NCI-H345 (cell line): Measurements from ENCODE around the gene SLC25A25.

Experiments used
- DNase-seq: peaks from one replicate; lab custom pipeline; 2025; lab: John Stamatoyannopoulos, UW

SLC25A25 gene

DNA sequence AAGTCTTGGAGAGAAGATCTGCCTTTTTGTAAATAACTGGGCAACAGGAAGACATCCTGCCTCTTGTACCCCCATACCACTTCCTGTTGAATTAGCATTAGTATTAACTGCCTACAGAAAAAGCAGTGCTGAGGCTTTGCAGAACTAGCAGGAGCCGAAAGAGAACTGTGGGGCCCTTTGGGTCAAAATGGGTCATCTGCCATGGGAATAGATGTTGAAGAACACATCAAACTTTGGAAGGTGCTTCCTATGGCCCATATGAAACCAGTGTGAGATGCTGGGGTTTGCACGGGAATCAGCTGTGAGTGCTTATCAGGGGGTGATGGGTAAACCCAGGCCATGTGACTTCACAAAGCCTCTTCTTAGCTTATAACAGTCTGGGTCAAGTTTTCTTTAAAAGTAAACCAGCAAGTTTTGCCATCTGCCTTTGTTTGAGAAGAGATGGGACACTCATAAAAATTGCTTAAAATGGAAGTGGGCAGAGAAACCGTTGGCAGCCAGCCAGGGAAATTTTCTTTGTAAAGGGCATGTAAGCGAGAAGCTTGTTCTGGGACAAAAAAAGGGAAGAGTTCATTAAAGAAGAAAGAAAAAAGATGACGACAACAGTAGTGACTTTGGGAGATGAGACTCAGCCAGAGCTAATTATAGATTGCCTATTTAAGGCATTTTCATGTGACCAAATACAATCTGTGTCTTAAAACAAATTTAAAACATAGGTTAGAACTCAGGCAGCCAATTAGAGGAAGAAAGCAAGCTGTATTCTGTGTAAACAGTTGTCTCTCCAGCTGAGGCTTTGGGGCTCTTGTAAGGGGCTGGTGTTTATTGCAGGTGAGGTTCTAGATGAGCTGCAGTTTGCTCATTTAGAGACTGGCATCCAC lies 4.4 kb downstream of the SLC25A25 start:
- DNase-seq = peak; percentile 69

DNA sequence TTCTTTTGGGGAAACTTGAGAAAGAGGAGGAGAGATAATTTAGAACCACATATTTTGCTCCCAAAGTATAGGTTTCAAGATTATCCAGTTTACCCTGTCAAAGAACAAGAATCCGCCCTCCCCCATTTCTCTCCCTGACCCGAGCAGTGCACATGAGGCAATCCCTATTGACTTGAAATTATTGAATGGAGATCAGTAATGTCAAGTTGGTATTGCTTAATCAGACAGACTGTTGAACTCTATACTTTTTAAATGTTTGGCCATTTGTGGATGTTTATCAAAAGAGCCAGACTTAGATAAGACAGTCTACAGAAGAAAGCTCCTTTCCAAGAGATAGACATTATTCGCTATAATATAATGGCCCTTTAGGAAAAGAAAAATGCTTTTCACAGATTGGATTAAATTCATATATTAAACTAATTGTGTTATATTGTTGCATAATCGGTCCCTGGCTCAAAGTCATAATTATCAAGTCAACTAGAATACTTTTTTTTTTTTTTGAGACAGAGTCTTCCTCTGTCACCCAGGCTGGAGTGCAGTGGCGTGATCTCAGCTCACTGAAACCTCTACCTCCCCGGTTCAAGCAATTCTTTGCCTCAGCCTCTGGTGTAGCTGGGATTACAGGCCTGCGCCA lies 5.3 kb downstream of the SLC25A25 start:
- DNase-seq = no peak

DNA sequence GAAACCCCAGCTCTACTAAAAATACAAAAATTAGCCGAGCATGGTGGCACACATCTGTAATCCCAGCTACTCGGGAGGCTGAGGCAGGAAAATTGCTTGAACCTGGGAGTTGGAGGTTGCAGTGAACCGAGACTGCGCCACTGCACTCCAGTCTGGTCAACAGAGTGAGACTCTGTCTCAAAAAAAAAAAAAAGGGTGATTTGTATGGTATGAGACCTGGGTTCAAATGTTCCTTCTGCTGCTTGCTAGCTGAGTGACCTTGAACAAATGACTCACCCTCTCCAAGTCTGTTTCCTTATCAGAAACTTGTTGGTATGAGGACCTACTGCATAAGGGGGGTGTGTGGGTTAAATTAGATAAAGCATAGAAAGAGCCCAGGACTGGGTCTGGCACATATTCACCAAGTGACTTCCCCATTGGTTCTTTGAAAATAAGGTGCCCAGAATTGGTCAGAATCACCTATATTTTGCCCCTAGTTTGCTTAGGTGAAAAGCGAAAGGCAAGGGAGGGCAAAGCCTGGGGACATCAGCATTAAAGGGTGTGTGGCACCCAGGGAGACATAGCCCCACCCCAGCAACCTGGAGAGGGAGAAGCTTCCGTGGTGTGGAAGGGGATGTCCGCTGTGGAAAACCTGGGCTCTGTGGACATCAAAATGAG lies 9.9 kb downstream of the SLC25A25 start:
- no peak for DNase-seq

DNA sequence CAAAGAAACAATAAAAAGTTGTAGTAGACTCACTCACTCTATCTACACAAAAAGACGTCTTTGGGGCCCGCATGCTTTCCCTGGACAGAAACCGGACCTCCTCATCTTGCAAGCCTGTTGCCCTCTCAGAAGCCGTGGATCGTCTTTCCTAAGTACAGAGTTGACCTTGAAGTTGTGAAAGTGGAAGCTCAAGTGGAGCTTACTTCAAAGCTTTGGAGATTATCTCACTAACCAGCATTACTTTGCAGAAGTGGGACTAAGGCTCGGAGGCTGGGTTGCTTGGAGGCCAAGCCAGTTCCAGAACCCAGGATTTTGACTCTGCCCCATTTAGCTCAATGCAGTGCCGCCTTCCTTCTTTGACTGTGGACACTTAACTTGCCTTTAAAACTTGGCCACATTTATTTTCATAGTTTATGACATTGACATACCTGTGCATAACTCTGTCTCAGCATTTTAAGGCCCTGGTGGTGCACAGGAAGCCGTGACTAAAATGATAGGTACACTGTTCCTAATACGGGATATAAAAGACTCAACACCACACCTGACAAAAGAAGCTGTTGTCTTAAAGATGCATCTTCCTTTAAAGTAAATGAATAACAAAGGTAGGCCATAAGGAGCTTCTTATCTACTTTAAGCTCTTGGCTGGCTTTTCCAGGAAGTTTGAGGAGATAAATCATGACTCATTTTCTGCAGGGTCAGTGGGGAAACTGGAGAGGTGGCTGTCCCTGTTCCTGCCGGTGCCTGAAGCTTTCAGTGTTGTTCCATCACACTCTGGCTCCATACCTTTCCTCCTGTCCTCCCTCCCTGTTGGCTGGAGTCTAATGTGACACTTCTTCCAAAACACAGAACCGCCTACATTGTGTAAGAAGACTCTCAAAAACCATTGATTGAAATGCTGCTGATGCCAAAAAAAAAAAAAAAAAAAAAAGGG lies 10.7 kb downstream of the SLC25A25 start:
- no peak for DNase-seq

DNA sequence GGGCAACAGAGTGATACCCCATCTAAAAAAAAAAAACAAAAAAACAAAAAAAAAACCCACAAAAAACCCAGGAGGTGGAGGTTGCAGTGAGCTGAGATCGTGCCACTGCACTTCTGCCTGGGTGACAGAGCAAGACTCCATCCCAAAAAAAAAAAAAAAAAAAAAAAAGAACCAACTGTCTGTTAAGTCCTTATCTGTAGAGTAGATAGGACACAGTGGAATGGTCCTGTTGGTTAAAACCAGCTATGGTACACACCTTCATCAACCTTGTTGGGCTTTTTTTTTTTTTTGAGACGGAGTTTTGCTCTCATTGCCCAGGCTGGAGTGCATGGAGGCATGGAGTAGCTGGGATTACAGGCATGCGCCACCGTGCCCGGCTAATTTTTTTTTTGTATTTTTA lies 12.2 kb downstream of the SLC25A25 start:
- DNase-seq = no peak

DNA sequence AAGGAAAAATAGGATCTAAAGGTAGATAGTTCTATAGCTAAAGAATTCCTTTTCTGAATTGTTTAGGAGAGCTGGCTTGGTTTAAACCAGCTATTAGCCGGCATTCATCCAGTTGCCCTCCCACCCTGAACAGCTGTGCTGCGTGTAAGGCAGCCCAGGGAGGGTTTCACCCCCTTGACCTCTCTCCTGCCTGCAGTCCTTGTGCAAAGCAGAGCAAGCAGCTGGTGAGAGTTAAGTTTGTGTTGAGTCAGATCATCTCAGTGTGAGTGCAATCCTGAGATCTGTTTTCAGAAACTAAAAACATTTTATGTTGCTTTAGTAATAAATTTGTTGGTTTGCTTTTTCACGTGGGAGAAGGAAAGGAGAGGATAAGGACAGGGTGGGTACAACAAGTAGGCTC lies 13.0 kb downstream of the SLC25A25 start:
- DNase-seq = no peak

DNA sequence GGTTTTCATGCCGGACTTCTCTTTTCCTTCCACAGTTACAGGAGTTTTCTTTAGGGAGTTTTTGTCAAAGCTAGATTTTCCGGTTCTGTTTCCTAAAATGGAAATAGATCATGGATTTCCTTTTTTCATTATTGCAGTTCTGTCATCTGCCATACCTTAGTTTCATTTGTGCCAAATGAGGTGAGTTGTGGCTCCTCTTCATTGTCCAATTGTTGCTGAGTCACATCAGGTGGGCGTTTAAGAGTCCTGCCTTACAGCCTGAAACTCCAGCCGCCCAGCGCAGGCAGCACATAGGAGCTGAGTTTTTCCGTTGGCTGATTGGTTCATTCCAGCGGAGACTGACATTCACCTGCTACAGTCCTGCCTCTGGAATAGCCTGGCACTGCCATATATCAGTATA lies 14.1 kb downstream of the SLC25A25 start:
- DNase-seq = no peak

DNA sequence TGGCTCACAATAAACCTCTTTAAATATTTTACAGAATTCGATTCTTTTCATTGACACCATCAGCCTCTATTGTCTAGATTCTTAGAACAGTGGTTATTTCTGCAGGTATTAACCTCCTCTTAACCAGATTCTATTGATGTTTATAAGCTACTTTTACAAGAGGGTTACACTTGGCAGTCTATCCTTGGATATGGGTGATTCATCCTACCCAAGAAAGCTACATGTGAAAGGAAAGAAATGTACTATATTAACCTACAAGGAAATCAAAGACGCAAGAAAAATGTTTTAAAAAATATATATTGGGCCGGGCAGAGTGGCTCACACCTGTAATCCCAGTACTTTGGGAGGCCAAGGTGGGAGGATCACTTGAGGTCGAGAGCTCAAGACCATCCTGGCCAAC lies 16.7 kb downstream of the SLC25A25 start:
- DNase-seq = no peak

DNA sequence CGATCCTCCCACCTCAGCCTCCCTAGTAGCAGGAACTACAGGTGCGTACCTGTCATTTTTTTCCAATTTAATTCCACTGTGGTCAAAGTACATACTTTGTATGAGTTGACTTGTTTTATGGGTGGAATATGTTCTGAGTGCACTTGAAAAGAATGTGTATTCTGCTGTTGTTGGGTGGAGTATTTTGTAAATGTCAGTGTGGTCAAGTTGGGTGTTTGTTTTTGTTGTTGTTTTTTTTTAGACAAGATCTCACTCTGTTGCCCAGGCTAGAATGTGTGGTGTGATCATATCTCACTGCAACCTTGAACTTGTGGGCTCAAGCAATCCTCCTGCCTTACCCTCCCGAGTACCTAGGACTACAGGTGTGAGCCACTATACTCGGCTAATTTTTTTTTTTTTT lies 17.9 kb downstream of the SLC25A25 start:
- no peak for DNase-seq

DNA sequence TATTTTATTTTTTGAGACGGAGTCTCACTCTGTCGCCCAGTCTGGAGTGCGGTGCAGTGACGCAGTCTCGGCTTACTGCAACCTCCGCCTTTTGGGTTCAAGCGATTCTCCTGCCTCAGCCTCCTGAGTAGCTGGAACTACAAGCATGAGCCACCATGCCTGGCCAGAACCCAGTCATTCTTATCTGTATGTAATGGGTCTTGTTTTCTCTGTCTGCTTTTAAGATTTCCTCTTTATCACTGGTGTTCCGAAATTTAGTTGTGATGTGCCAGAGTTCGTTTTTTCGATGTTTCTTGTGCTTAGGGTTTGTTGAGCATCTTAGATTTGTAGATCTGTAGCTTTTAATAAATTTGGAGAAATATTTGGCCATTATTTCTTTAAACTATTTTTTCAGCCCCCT lies 19.2 kb downstream of the SLC25A25 start:
- DNase-seq = no peak

DNA sequence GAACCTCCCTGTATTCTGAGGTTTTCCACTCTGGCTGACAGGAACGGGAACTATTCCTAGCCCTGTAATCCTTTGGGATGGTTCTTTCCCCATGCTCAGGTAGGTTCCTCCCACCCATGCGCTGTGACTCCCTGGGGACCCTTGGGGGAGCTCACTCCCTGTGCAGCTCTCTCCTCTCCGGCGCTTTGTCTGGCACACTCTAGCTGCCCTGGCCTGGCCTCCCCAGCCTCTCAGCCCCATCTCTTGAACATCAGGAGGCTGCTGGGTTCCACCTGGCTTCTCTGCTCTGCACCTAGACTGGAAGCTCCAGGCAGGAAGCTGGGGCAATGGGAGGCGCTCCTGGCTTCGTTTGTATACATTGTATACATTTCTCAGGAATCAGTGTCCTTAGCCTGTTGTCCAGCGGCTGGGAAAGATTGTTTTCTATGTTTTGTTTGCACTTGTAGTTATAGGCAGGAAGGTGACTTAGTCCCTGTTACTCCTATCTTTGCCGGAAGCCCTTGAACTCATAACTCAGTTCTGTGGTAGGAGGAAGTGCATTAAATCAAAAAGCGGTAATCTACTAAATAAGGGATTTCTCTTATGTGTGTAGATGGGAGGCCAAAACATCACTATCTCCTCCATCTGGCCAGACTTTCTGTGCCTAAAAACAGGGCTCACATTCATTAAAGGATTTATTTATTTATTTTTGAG lies 20.4 kb downstream of the SLC25A25 start:
- no peak for DNase-seq

DNA sequence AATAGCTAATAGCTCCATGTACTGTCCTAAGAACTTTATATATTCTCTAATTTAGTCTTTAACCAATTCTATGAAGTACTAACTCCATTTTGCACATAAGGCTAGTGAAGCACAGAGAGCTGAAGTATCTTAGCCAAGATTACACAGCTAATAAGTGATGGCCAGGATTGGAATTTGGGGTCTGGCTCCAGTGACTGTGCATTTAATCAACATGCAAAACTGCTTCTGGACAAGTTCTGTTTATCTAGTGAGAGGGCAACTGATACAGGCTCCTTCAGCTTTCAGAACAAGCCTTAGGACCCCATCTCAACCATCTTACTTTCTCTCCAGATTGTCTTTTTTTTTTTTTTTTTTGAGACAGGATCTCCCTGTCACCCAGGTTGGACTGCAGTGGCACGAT lies 21.3 kb downstream of the SLC25A25 start:
- DNase-seq = no peak

DNA sequence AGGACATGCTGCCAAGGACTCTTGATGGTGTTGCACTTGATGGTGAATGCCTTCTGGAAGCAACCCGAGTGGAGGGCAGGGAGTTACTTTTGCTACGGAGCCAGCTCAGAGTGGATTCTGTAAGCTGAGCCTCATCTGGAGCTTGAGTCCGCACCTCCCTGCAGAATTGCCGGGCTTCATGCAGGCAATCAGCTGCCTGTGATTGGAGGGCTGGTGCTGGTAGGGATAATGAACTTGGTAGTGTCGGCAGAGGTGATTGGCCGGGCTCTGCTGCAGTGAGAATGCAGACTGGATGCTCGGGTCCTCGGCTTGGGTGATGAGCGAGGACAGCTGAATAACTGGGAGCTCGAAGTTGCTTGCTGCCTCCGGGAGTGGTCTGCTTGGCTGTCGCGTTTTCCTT lies 23.1 kb downstream of the SLC25A25 start:
- no peak for DNase-seq

DNA sequence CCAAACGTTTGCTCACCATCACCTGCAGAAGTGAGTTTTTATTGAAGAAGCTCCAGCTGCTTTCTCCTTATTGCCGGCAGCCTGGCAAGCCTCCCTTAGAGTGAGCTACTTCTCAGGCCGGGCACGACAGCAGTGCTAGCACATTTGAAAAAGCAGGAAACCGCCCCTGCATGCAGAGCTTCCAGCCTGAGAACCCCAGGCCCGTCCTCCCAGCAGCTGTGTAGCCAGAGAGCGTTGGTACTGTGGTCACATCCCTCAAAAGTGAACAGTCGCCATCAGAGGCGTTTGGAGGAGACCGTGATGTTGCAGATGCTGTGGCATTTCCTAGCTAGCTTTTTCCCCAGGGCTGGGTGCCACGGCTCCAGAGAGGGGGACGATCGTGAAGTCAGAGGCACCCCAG lies 23.5 kb downstream of the SLC25A25 start:
- DNase-seq = no peak

DNA sequence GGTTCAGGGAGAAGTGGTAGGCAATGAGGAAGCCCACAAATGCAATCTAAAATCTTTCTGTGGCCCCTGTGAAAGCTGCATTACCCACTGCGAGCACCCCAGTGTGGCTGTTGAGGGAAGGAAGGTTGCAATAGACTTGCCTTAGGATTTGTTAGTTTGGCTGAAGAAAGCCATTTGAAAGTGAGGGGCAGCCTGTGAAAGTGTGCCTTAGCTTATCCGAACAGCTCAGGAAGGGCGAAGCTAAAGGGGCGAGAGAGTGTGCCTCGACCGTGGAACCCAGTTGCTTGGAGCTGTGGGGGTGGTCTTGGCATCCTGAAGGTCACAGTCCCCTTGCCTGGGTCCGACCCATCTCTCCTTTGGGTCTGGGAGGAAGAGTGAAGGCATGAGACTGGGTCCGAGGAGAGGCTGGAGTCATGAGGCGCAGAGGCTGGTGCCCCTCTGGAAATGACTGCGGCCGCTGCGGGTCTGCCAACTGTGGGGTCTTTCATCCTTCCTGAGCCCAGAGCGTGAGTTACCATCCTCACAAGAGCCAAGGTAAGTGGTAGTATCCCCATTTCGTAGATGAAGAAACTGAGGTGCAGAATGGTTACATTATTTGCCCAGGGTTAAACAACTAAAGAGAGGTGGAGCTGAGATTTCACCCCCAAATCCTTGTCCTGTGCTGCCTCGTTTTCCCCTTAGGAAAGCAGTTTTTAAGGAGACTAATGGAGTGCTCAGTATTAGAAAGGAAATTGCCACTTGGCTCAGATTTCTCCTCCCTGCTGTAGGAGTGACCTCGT lies 24.4 kb downstream of the SLC25A25 start:
- no peak for DNase-seq

DNA sequence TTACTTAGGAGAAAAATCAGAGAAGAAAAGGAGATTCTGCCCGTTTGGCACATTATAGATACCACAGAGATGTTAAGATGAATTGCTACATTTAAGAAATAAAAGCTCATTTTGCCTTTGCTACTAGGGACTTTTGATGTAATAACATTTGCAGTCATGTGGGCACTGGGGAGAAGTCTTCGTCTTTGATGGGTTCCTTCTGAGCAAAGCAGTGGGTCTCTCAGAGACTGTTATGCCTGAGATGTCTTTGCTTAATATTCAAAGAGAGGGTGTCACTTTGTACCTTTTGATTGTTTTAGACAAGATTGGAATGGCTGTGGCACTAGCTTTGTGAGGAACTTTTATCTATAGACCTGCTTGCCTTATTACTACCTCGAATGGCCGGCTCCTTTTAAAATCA lies 25.0 kb downstream of the SLC25A25 start:
- DNase-seq = no peak

DNA sequence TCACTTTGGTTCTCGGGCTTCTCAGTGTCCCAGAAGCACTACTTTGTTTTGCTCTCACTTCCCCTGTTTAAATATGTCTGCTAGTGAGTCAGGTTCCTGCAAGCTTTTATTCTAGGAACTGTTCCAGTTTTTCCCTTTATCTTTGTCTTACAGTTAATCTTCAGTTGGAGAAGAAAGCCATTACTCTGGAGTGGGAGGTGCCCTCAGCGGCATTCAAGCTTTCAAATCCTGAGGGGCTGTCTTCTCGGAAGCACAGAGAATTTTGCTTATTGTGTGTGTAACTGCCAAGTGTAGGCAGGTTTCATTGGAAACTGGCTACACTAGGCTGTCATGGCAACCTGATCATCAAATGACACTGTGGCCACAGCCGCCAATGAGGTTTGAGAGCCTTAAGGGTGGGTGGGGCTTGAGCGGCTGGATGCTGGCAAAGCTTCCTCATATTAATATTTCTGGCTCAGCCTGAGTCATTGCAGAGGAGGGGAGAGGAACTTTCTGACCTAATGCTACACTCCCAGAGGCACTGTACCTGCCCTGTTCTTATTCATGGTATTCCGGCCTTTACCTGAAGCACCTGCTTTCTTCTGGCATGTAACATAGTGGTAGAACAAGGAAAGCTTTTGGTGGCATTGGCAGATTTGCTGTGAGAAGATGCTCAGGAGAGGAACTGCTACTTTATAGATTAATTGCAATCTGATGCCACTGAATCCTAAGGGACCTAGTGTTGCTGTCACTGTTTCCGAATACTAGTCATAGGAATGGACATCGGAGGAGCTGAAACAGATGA lies 26.3 kb downstream of the SLC25A25 start:
- peak; percentile 26 for DNase-seq

DNA sequence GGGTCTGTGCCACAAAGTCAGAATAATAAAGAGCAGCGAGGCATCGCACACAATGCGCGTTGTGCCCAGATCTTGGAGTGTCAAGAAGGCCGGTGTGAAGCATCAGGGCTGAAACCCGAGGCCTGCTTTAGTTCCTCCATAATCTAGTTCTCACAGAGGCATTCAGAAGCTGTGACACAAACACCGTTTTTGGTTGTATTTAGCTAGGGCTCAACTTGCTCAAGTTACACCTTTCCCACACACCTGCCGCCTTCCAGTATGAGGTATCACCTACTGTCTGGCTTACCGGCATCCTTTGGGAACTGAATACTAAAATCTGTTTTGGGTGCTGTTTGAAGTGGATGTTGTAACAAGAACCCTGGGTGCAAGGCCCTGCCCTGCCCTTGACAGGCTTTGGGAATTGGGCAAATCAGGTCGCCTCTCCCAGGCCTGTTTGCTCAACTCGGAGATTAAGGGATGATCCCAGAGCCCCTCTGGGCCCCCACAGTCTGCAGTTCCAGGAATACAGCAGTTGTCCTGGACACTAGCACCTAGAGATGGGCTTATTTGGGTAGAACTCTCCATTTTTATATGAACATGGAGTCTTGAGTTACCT lies 27.0 kb downstream of the SLC25A25 start:
- no peak for DNase-seq
